Hepatocyte (in vitro differentiated cells): ENCODE results near the gene NUDT3. TPM values are rescaled to one million over a fixed set of nuclear protein-coding genes. Genes with fewer than 3 reads are reported as not detected.
"Not testable (repeated sequence)": the region's sequence is repeated elsewhere in the genome, so short reads cannot be mapped to it uniquely, and the experiment has no call there.

ENCODE experiments used
- DNase-seq: peaks from one replicate; pipeline ENCODE4 v3.0.0-alpha.2; 2016; ENCODE audit warnings: low spot score
- H2AFZ ChIP-seq: fragments of 200-600 bp; sonication (generic); 2 replicates; pipeline ENCODE4 v1.6.0; 2016; ENCODE audit warnings: antibody characterized with exemption, mild to moderate bottlenecking
- H3K27ac ChIP-seq: fragments of 200-600 bp; sonication (generic); 2 replicates; pipeline ENCODE4 v1.5.1; 2016; ENCODE audit warnings: mild to moderate bottlenecking
- H3K27me3 ChIP-seq: fragments of 200-600 bp; sonication (generic); 2 replicates; pipeline ENCODE4 v1.6.1; 2016
- H3K36me3 ChIP-seq: fragments of 200-600 bp; sonication (generic); replicated peaks from 2 replicates; pipeline ENCODE4 v1.5.1; 2016; ENCODE audit warnings: low read depth; ENCODE audit not compliant: insufficient read depth
- H3K4me1 ChIP-seq: fragments of 200-600 bp; sonication (generic); 2 replicates; pipeline ENCODE4 v1.5.1; 2016; ENCODE audit warnings: mild to moderate bottlenecking, moderate library complexity; ENCODE audit not compliant: insufficient read depth
- H3K4me2 ChIP-seq: fragments of 200-600 bp; sonication (generic); 2 replicates; pipeline ENCODE4 v1.6.0; 2016
- H3K4me3 ChIP-seq: fragments of 200-600 bp; sonication (generic); 2 replicates; pipeline ENCODE4 v1.5.1; 2016; ENCODE audit warnings: mild to moderate bottlenecking
- H3K79me2 ChIP-seq: fragments of 200-600 bp; sonication (generic); 2 replicates; pipeline ENCODE4 v1.6.0; 2017; ENCODE audit warnings: mild to moderate bottlenecking
- H3K9me2 ChIP-seq: fragments of 200-600 bp; sonication (generic); replicated peaks from 2 replicates; pipeline ENCODE4 v1.6.0; 2017; ENCODE audit warnings: mild to moderate bottlenecking; ENCODE audit not compliant: insufficient read depth
- H3K9me3 ChIP-seq: fragments of 200-600 bp; sonication (generic); 2 replicates; pipeline ENCODE4 v1.5.1; 2016; ENCODE audit warnings: low read depth, mild to moderate bottlenecking
- H4K20me1 ChIP-seq: fragments of 200-600 bp; sonication (generic); 2 replicates; pipeline ENCODE4 v1.6.0; 2016; ENCODE audit warnings: mild to moderate bottlenecking; ENCODE audit not compliant: insufficient read depth, poor library complexity, severe bottlenecking
- EZH2 ChIP-seq: fragments of 200-600 bp; sonication (generic); IDR thresholded peaks from 2 replicates; pipeline ENCODE4 v1.6.1; 2016; ENCODE audit warnings: antibody characterized with exemption, mild to moderate bottlenecking, borderline replicate concordance
- EZH2phosphoT487 ChIP-seq: fragments of 200-600 bp; sonication (generic); IDR thresholded peaks from one replicate; pipeline ENCODE4 v1.6.1; 2018; ENCODE audit warnings: antibody characterized with exemption, mild to moderate bottlenecking, low read depth, moderate library complexity; ENCODE audit not compliant: unreplicated experiment, severe bottlenecking
- WGBS: methylation state at CpG from one replicate; pipeline ENCODE4 v1.1.6; 2016; ENCODE audit warnings: low lambda C conversion rate; ENCODE audit errors: missing lambda C conversion rate; 5-methylcytosine and 5-hydroxymethylcytosine counted together
- polyA plus RNA-seq: library from polyadenylated mRNA; unstranded; fragments of >200 nt; fragmentation: Nextera tagmentation; extraction: Ambion mirVana; gene quantifications from 2 replicates; pipeline ENCODE4 v1.2.1, GENCODE V29; 2016
- total RNA-seq: library from RNA; depleted of rRNA; stranded (reverse); fragments of >200 nt; gene quantifications from 2 replicates; pipeline ENCODE4 v1.2.3, GENCODE V29; 2014
- TF ChIP-seq, protein P1 (sequence below): fragments of 200-600 bp; sonication (generic); IDR thresholded peaks from 2 replicates; pipeline ENCODE4 v1.5.1; 2016; ENCODE audit warnings: antibody characterized with exemption, mild to moderate bottlenecking; ENCODE audit not compliant: poor library complexity

Gene NUDT3
- total and polyA plus RNA-seq, 2 experiments from 2014 or later, result 6.2 to 20.4 TPM

DNA sequence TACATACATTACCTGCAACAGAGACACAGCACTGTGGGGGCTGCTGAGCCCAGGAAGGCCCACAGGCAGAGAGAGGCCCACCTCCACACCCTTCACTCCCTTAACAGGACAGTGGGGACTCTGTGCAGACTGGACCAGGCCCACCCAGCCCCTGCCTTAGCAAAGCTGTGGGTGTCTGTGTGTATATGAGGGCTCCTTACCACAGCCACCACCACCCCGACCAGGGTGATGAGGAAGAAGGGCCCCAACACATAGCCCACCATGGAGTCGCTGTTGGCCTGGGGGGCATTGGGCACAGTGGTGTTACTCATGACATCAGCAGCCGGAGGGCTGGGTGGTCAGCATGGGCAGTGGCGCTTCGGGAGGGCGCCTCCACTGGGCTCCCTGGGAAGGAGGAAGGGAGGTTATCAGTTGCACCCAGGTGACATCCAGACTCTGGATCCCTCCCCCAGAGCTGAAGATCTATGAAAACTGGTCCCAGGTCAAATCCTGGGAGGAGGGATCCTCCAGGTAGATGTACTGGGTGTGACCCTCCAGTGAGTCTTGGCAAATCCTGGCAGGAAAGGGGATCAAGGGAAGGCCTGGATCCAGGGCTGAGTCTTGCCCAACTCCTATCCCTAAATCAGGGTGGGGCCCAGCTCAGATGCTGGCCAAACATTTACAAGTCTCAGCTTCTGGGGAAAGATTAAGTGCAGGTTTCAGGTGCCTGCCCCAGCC is 144.8 kb downstream of the NUDT3 start:
- no peak overlapping the region for H3K4me3 ChIP-seq
- no peaks in the 10 kb centered on the region for H3K9me3 ChIP-seq
- H4K20me1 ChIP-seq, result no peaks in the 10 kb centered on the region
- H3K36me3 ChIP-seq, result no peaks in the 10 kb centered on the region
- no peaks in the 10 kb centered on the region for H3K79me2 ChIP-seq
- H3K27ac ChIP-seq, result no peak overlapping the region
- TF ChIP-seq EZH2phosphoT487 (no peak), EZH2 (no peak)
- TF ChIP-seq, protein P1, sequence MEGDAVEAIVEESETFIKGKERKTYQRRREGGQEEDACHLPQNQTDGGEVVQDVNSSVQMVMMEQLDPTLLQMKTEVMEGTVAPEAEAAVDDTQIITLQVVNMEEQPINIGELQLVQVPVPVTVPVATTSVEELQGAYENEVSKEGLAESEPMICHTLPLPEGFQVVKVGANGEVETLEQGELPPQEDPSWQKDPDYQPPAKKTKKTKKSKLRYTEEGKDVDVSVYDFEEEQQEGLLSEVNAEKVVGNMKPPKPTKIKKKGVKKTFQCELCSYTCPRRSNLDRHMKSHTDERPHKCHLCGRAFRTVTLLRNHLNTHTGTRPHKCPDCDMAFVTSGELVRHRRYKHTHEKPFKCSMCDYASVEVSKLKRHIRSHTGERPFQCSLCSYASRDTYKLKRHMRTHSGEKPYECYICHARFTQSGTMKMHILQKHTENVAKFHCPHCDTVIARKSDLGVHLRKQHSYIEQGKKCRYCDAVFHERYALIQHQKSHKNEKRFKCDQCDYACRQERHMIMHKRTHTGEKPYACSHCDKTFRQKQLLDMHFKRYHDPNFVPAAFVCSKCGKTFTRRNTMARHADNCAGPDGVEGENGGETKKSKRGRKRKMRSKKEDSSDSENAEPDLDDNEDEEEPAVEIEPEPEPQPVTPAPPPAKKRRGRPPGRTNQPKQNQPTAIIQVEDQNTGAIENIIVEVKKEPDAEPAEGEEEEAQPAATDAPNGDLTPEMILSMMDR, result no peak
- no peaks in the 10 kb centered on the region for H3K9me2 ChIP-seq
- H3K4me1 ChIP-seq, result peaks cover 5% of the 10 kb centered on the region
- no peak overlapping the region for H2AFZ ChIP-seq
- 85% methylated on average over 6 of the region's 6 CpGs for WGBS
- H3K4me2 ChIP-seq, result peak overlapping the region; percentile 90
- no peaks in the 10 kb centered on the region for H3K27me3 ChIP-seq
- DNase-seq, result no peak

DNA sequence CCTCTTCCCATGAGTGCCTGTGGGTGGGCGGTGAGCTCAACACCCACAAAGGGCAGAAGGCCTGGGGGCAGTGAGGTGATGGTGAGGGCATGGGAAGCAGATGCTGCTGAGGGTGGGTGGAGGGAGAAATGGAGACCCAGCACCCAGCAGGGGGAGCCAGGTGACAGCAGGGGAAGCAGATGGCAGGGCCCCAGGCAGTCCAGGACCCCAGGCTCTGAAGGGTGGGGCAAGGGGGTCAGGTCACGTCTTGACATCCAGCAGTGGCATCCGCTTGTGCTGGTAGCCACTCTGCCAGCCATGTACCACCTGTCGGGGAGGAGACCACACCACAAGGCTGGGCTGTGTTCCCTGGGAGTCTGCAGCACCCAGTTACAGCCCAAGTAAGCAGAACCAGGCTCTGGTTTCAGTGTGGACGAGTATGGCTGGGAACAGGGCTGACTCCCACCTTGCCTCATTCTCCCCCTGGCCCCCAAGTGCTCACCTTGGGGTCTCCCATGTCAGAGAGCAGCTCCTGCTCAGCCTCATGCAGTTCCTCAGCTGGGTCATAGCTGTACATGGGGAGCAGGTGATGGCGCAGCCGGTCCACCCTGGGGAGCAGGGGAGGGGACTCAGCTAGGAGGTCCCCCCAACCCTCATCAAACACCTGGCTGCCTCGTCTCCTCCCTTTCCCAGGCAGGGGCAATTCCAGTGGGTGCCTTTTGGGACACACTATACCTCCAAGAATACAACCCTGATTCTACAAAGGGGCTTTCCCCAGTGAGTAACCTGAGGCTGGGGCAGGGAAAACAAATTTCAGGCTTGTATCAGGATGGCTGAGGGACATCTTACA is 145.7 kb downstream of the NUDT3 start:
- Histone ChIP-seq H2AFZ (no peak overlapping the region), H3K27ac (no peak overlapping the region), H3K4me1 (peaks cover 5% of the 10 kb centered on the region), H3K9me3 (no peaks in the 10 kb centered on the region), H4K20me1 (no peaks in the 10 kb centered on the region), H3K4me2 (no peak overlapping the region), H3K27me3 (no peaks in the 10 kb centered on the region), H3K79me2 (no peaks in the 10 kb centered on the region), H3K9me2 (no peaks in the 10 kb centered on the region), H3K36me3 (no peaks in the 10 kb centered on the region), H3K4me3 (no peak overlapping the region)
- TF ChIP-seq, protein P1, result peak; percentile 44
- no peak for TF ChIP-seq EZH2phosphoT487
- 62% methylated on average over 7 of the region's 8 CpGs for WGBS
- DNase-seq, result peak; percentile 47

DNA sequence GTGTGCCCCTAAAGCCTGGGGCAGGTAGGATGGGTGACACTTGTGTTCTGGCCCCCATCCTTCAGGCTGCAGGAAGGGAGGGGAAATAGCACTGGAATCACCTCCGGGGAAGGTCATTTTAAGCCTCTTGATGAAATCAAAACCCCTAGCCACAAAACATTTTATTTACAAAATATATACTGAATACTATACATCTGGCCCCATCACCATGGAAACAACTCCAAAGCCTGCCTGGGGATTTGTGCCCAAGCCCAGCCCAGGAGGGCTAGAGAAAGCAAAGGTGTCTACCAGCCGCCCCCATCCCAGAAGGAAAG is 146.3 kb downstream of the NUDT3 start:
- Histone ChIP-seq H2AFZ (no peak overlapping the region), H3K27me3 (no peaks in the 10 kb centered on the region), H4K20me1 (no peaks in the 10 kb centered on the region), H3K4me3 (no peak overlapping the region), H3K9me2 (no peaks in the 10 kb centered on the region), H3K9me3 (no peaks in the 10 kb centered on the region), H3K27ac (no peak overlapping the region), H3K4me1 (peaks cover 5% of the 10 kb centered on the region), H3K4me2 (no peak overlapping the region), H3K36me3 (no peaks in the 10 kb centered on the region), H3K79me2 (no peaks in the 10 kb centered on the region)
- DNase-seq, result no peak
- TF ChIP-seq EZH2 (no peak), EZH2phosphoT487 (no peak)
- TF ChIP-seq, protein P1, result no peak
- 53% methylated on average over 2 of the region's 2 CpGs for WGBS

DNA sequence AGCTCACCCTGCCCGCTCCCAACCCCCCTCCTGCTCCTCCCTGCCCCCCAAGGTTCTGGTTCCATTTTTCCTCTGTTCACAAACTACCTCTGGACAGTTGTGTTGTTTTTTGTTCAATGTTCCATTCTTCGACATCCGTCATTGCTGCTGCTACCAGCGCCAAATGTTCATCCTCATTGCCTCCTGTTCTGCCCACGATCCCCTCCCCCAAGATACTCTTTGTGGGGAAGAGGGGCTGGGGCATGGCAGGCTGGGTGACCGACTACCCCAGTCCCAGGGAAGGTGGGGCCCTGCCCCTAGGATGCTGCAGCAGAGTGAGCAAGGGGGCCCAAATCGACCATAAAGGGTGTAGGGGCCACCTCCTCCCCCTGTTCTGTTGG is 146.7 kb downstream of the NUDT3 start:
- H3K4me3 ChIP-seq, H3K9me3 ChIP-seq, H4K20me1 ChIP-seq, H3K36me3 ChIP-seq, H3K27ac ChIP-seq, H3K27me3 ChIP-seq, H3K79me2 ChIP-seq, H3K9me2 ChIP-seq, H3K4me1 ChIP-seq, H3K4me2 ChIP-seq, DNase-seq, H2AFZ ChIP-seq: not testable (repeated sequence)
- 87% methylated on average over 6 of the region's 7 CpGs for WGBS

DNA sequence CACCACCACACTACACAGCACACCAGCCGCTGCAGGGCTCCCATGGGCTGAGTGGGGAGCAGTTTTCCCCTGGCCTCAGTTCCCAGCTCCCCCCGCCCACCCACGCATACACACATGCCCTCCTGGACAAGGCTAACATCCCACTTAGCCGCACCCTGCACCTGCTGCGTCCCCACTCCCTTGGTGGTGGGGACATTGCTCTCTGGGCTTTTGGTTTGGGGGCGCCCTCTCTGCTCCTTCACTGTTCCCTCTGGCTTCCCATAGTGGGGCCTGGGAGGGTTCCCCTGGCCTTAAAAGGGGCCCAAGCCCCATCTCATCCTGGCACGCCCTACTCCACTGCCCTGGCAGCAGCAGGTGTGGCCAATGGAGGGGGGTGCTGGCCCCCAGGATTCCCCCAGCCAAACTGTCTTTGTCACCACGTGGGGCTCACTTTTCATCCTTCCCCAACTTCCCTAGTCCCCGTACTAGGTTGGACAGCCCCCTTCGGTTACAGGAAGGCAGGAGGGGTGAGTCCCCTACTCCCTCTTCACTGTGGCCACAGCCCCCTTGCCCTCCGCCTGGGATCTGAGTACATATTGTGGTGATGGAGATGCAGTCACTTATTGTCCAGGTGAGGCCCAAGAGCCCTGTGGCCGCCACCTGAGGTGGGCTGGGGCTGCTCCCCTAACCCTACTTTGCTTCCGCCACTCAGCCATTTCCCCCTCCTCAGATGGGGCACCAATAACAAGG is 147.3 kb downstream of the NUDT3 start:
- not testable (repeated sequence) for H3K27me3 ChIP-seq, H3K4me3 ChIP-seq, H3K9me3 ChIP-seq, H2AFZ ChIP-seq, H3K79me2 ChIP-seq, H3K4me2 ChIP-seq, DNase-seq, H3K9me2 ChIP-seq, H3K27ac ChIP-seq, H4K20me1 ChIP-seq, H3K4me1 ChIP-seq, H3K36me3 ChIP-seq
- 91% methylated on average over 10 of the region's 13 CpGs for WGBS
